Right ventricle myocardium inferior (tissue), 1 donor: ENCODE data around the gene IFNLR1. TPM values are rescaled to one million over a fixed set of nuclear protein-coding genes. Genes with fewer than 3 reads are reported as not detected.
A peak's percentile ranks its signal among the peaks of the same experiment; 100 is the strongest.

Experiments used
- ATAC-seq: fragments of 200-7000 bp; cut with Tn5 transposase; one replicate; pipeline ENCODE4 v1.9.1; 2020; ENCODE audit warnings: mild to moderate bottlenecking, moderate library complexity
- DNase-seq: peaks from one replicate; pipeline ENCODE4 v3.0.0; 2021; ENCODE audit errors: missing footprints
- intact Hi-C: fragments of 100-400 bp; cut with DNase I; formaldehyde crosslinking; loops from one replicate; pipeline ENCODE4 v1.11.0; 2022
- total RNA-seq: library from RNA; stranded (reverse); fragmentation: NEBNext Ultra II Directional; extraction: Animal tissue kit (Norgen Biotek cat#: 25700); gene quantifications from one replicate; pipeline ENCODE4 v1.2.1, GENCODE V29; 2021
- donor health status: DM: no; HTN: yes; CAD: no; lungs with severe emphysema.

The IFNLR1 gene
- total RNA-seq, 1 donor from 2014 or later: 2.8 TPM

DNA sequence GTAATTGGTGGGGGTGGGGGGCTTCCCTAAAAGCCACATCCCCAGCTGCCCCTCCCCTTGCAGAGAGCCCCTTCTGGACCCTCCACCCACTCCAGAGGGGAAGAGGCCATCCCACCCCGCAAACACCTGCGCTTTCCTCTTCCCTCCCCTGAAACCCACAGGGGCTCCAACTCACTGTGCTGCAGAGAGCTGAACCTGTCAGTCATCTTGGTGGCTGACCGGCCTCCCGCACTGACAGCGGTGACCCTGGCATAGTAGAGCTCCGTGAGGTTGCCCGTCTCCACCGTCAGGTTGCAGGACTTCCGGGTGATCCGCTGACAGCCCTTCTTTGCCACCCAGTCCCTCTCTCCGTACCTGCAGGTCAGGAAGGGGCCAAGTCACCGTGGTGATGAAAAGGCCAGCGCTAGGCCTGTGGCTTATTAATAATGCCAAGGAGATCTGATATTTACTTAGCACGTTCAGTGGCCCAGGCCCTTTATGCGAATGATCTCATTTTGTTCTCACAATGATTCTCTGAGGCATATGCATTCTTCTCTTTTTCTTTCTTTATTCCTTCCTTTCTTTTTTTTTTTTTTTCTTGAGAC lies 50.0 kb downstream of the IFNLR1 start:
- DNase-seq (no peak), ATAC-seq (no peak)
- intact Hi-C loops: no loop called here

- intact Hi-C loops: no loop called here
- DNase-seq (no peak), ATAC-seq (no peak)
Measured at GRCh38 chr1:24134376-24134775, 52.7 kb downstream of the IFNLR1 start.

- ATAC-seq (no peak), DNase-seq (no peak)
- intact Hi-C loops: no loop called here
Measured at GRCh38 chr1:24133819-24134218, 53.3 kb downstream of the IFNLR1 start.

- intact Hi-C loops: no loop called here
- DNase-seq: no peak
- no peak for ATAC-seq
Measured at GRCh38 chr1:24130385-24130784, 56.7 kb downstream of the IFNLR1 start.

DNA sequence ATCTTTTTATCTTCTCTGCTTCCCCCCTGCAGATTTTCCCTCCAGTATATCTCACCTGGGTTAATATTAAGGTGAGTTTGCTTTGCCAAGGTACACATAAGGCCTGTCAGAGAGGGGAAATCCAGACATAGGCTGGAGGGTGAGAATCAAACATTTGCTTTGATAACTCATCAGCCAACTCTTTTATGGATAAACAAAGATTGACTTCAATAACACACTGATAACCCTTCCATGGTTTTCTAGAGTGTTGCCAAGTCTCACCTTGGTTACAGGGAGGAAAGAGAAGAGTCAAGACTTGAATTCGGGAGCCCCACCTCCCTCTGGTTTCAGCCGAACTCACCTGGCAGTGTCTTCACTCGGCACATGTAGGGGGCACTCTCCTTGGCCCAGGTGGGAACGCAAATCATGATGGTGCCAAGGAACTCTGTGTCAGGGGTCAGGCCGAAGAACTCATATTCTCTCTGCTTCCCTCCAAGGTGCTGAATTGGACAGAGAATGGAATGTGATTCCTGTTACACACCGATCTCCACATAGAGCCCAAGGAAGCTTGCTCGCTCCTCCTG lies 59.2 kb downstream of the IFNLR1 start:
- no peak for DNase-seq
- ATAC-seq: no peak
- intact Hi-C loops: no loop called here

- intact Hi-C loops: no loop called here
- DNase-seq (no peak), ATAC-seq (no peak)
Measured at GRCh38 chr1:24127134-24127800, 59.8 kb downstream of the IFNLR1 start.

DNA sequence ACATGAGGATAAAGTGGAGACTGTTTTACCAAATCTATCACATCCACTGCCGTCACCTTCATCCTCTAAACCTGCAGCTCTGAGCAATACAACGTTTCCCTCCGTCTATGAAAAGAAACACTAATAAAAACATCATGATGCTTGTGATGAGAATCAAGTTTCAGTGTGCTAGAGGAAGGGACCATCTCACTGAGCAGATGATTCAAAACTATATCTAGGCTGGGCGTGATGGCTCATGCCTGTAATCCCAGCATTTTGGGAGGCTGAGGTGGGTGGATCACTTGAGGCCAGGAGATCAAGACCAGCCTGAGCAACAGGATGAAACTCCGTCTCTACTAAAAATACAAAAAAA lies 60.4 kb downstream of the IFNLR1 start:
- ATAC-seq: no peak
- DNase-seq: no peak
- intact Hi-C loops: no loop called here

- intact Hi-C loops: no loop called here
- ATAC-seq (peak; percentile 70), DNase-seq (no peak)
Measured at GRCh38 chr1:24126018-24126671, 60.9 kb downstream of the IFNLR1 start.

GRCh38 chr1:24125456-24125855 lies 61.6 kb downstream of the IFNLR1 start:
- ATAC-seq (no peak), DNase-seq (no peak)
- intact Hi-C loops: no loop called here

DNA sequence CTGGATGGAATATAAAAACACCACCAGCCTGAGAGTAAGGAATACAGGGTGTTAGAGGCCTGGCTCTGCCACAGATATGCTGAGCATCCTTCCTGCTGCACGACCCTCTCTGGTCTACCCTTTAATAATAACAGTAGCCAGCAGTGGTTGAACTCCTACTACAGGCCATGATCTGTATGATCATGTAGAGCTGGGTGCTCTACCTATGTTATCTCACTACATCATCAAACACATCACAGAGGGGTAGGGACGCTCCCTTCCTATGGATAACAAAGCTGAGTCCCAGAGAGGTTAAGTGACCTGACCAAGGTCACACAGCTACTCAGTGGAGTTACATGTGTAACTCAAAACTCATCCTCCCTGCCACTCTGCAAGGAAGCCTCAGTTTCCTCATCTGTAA lies 62.1 kb downstream of the IFNLR1 start:
- ATAC-seq (no peak), DNase-seq (no peak)
- intact Hi-C loops: no loop called here

- intact Hi-C loops: no loop called here
- no peak for DNase-seq
Measured at GRCh38 chr1:24123611-24124010, 63.5 kb downstream of the IFNLR1 start.

GRCh38 chr1:24122776-24123175 lies 64.3 kb downstream of the IFNLR1 start:
- intact Hi-C loops: no loop called here
- DNase-seq: no peak
- no peak for ATAC-seq

More at GRCh38 chr1:24123611-24124010, 63.5 kb downstream of the IFNLR1 start:
- no peak for ATAC-seq

- DNase-seq (no peak), ATAC-seq (no peak)
- intact Hi-C loops: no loop called here
Measured at GRCh38 chr1:24121406-24121805, 65.7 kb downstream of the IFNLR1 start.

GRCh38 chr1:24120965-24121364 lies 66.1 kb downstream of the IFNLR1 start:
- DNase-seq (no peak), ATAC-seq (no peak)
- intact Hi-C loops: no loop called here

- intact Hi-C loops: no loop called here
- ATAC-seq: peak; percentile 81
- no peak for DNase-seq
Measured at GRCh38 chr1:24119859-24120756, 67.0 kb downstream of the IFNLR1 start.

DNA sequence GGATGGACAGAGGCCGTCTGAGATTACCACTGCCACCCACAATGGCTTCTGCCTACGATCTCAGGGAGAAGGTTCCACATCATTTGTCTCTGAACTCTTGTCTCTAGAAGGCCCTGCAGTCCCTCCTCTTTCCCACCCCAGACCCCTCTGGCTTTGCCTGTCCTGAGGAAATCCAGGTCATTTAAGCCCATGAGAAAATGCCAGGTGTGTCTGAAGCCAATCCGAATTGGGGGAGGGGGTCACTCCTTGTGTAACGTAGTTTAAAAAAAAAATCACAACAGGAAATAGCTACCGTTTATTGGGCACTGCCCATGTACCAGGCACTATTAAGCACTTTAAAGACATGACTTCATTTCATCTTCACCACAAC lies 67.6 kb downstream of the IFNLR1 start:
- ATAC-seq (no peak), DNase-seq (no peak)
- intact Hi-C loops: no loop called here

GRCh38 chr1:24118410-24119242 lies 68.5 kb downstream of the IFNLR1 start:
- no peak for ATAC-seq
- DNase-seq: no peak
- intact Hi-C loops: no loop called here

DNA sequence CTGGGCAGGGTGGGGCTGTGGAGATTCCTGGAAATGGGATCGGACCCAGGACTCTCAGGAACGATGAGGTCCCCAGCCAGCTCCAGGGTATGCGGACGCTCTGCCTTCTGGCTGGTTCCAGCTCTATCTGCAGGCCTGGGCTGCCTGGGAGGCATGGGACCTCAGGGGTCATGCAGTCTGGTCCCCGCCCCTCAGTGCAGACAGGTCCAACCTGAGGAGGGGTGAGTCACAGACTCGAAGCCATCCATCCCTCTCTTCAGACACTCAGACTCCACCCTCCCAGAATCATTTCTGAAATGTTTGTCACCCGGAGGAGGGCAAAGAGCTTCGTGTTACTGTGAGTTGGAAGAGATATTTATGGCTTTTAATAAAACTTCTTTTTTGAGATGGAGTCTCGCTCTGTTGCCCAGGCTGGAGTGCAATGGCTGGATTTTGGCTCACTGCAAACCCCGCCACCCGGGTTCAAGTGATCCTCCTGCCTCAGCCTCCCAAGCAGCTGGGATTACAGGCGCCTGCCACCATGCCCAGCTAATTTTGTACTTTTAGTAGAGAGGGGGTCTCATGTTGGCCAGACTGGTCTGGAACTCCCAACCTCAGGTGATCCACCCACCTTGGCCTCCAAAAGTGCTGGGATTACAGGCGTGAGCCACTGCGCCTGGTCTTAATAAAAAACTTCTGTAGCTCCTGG lies 69.2 kb downstream of the IFNLR1 start:
- intact Hi-C loops: no loop called here
- DNase-seq: no peak
- no peak for ATAC-seq
